ENCODE measurements around the gene PDK2. TPM values are rescaled to one million over a fixed set of nuclear protein-coding genes. Genes with fewer than 3 reads are reported as not detected.

Gene PDK2
- total and polyA plus RNA-seq, 9 of the 15 experiments (the other 6 are each of a cell fraction or from before 2014, with no cell fraction given) = 0.03 to 2.5 (median 1.4) TPM

DNA sequence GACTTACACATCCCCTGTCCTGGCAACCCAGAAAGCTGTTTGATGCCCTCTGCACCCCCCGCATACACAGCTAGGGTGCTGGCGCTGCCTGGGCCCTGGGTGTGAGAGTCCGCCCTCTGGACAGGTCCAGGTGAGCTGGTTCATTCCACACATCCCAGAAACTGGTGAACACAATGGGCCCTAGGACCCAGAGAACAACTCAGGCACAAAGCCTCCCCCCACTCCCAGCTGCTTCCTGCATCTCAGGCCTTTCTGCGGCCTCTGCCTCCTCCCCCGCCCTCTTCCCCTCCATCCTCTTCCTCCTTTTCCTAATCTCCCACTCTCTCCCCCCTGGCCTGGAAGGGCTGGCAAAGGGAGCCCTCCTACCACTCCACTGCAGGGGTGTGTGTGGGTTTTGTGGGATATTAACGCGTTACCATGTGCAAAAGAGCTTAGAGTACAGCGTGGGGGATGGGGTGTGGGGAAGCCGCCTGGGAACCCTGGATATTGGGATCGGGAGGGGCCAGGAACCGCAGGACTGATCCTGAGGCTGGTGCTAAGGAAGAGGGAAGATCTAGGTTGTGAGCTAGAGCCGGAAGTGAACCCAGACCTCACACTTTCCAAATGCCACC, 56.9 kb downstream of the PDK2 start (continued):
- no peak for TF ChIP-seq RBM14 (IDR thresholded peaks at IDR 0.05; ENCODE audit: borderline replicate concordance, insufficient read depth, low read depth, low read length)
- TF ChIP-seq PHF20 (IDR thresholded peaks at IDR 0.05; ENCODE audit: partially characterized antibody) = peak; percentile 75
- no peak for TF ChIP-seq XRCC4 (IDR thresholded peaks at IDR 0.05; ENCODE audit: extremely low read depth, insufficient read depth, insufficient read length)
- TF ChIP-seq SP2 (IDR thresholded peaks at IDR 0.05; ENCODE audit: extremely low read depth, low read depth, low read length, poor library complexity, severe bottlenecking) = no peak
- no peak for TF ChIP-seq ZNF146 (CRISPR knock-in tag; IDR thresholded peaks at IDR 0.05; ENCODE audit: unreplicated experiment)
- no peak for TF ChIP-seq HMG20B (CRISPR knock-in tag; IDR thresholded peaks at IDR 0.05)
- TF ChIP-seq NRF1 (conservative IDR thresholded peaks at IDR 0.05 in 1 of 2, IDR thresholded peaks at IDR 0.05 in 1 of 2) = no peak
- TF ChIP-seq, protein P1, sequence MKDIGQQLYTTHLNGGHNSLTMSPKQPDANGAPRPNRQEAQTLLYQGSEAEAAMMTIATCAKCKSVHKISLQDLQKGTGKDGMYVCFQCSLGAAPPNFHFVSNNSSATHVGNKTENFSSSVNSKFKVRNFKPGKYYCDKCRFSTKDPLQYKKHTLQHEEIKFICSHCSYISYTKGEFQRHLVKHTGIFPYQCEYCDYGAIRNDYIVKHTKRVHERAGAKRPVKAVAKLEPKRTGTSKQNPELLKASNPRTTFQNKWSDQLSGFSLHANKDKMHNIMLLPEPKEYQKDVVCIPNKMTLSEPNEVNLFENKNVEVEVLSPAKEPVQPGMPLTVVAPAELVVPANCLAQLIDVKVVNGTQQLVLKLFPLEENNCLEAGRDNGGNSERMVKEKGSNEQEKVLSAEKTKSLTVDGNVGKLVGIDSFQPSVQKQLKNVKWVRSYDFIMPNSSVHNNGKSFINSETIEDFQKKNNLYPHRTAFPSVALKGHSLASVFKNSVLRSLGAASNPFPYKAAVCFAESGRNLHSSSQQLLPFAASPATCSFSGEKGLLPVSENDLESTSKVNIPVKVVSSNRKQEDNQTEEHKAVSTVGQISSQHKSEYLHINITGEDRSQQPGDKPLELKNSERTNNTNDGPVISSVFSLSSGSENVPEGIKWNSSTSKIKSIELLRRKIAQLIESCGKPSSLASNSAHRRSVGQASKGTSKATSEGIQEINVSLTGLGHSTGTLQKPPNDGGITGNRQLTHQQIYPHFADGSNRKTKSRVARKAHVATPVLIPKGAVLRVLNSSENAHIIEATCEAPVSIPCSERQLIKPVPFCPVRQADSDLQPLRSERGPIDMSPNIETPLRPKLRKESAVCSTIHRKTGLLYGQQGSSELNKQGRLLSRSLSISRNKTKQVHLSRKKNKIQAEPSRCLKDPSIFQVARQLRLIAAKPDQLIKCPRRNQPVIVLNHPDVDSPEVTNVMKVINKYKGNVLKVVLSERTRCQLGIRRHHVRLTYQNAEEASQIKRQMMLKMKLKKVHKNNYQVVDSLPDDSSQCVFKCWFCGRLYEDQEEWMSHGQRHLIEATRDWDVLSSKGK (CRISPR knock-in tag; IDR thresholded peaks at IDR 0.05) = no peak
- TF ChIP-seq, protein P2, sequence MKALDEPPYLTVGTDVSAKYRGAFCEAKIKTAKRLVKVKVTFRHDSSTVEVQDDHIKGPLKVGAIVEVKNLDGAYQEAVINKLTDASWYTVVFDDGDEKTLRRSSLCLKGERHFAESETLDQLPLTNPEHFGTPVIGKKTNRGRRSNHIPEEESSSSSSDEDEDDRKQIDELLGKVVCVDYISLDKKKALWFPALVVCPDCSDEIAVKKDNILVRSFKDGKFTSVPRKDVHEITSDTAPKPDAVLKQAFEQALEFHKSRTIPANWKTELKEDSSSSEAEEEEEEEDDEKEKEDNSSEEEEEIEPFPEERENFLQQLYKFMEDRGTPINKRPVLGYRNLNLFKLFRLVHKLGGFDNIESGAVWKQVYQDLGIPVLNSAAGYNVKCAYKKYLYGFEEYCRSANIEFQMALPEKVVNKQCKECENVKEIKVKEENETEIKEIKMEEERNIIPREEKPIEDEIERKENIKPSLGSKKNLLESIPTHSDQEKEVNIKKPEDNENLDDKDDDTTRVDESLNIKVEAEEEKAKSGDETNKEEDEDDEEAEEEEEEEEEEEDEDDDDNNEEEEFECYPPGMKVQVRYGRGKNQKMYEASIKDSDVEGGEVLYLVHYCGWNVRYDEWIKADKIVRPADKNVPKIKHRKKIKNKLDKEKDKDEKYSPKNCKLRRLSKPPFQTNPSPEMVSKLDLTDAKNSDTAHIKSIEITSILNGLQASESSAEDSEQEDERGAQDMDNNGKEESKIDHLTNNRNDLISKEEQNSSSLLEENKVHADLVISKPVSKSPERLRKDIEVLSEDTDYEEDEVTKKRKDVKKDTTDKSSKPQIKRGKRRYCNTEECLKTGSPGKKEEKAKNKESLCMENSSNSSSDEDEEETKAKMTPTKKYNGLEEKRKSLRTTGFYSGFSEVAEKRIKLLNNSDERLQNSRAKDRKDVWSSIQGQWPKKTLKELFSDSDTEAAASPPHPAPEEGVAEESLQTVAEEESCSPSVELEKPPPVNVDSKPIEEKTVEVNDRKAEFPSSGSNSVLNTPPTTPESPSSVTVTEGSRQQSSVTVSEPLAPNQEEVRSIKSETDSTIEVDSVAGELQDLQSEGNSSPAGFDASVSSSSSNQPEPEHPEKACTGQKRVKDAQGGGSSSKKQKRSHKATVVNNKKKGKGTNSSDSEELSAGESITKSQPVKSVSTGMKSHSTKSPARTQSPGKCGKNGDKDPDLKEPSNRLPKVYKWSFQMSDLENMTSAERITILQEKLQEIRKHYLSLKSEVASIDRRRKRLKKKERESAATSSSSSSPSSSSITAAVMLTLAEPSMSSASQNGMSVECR (CRISPR knock-in tag; IDR thresholded peaks at IDR 0.05) = peak; percentile 89
- no peak for TF ChIP-seq CBX2 (IDR thresholded peaks at IDR 0.05; ENCODE audit: insufficient read depth, low read length, poor library complexity, severe bottlenecking)
- TF ChIP-seq, protein P3, sequence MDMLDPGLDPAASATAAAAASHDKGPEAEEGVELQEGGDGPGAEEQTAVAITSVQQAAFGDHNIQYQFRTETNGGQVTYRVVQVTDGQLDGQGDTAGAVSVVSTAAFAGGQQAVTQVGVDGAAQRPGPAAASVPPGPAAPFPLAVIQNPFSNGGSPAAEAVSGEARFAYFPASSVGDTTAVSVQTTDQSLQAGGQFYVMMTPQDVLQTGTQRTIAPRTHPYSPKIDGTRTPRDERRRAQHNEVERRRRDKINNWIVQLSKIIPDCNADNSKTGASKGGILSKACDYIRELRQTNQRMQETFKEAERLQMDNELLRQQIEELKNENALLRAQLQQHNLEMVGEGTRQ (CRISPR knock-in tag; IDR thresholded peaks at IDR 0.05) = no peak
- TF ChIP-seq CREB1 (IDR thresholded peaks at IDR 0.05) = no peak
- 0 out of 2 replicates have a peak, but pooled peaks have one; percentile 32 for TF ChIP-seq CREB1 (CRISPR knock-in tag; IDR thresholded peaks at IDR 0.05)
- TF ChIP-seq, protein P4, sequence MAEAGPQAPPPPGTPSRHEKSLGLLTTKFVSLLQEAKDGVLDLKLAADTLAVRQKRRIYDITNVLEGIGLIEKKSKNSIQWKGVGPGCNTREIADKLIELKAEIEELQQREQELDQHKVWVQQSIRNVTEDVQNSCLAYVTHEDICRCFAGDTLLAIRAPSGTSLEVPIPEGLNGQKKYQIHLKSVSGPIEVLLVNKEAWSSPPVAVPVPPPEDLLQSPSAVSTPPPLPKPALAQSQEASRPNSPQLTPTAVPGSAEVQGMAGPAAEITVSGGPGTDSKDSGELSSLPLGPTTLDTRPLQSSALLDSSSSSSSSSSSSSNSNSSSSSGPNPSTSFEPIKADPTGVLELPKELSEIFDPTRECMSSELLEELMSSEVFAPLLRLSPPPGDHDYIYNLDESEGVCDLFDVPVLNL (CRISPR knock-in tag; IDR thresholded peaks at IDR 0.05; ENCODE audit: low read depth) = no peak
- TF ChIP-seq, protein P5, sequence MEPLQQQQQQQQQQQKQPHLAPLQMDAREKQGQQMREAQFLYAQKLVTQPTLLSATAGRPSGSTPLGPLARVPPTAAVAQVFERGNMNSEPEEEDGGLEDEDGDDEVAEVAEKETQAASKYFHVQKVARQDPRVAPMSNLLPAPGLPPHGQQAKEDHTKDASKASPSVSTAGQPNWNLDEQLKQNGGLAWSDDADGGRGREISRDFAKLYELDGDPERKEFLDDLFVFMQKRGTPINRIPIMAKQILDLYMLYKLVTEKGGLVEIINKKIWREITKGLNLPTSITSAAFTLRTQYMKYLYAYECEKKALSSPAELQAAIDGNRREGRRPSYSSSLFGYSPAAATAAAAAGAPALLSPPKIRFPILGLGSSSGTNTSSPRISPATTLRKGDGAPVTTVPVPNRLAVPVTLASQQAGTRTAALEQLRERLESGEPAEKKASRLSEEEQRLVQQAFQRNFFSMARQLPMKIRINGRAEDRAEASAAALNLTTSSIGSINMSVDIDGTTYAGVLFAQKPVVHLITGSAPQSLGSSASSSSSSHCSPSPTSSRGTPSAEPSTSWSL (CRISPR knock-in tag; IDR thresholded peaks at IDR 0.05; ENCODE audit: borderline replicate concordance) = no peak

Measured in K562 (cell line).